Activated CD8-positive, alpha-beta T cell treated with anti-CD3 and anti-CD28 coated beads, Interleukin-2, amount 10 ng/mL, durations not matched to agents 7 days and 5 days (primary cell): ENCODE measurements around the gene XIST. TPM values are rescaled to one million over a fixed set of nuclear protein-coding genes. Genes with fewer than 3 reads are reported as not detected.
"Not testable (repeated sequence)": the region's sequence is repeated elsewhere in the genome, so short reads cannot be mapped to it uniquely, and the experiment has no call there.

Source experiments
- ATAC-seq: fragments of 150-1000 bp; cut with Tn5 transposase; one replicate; pipeline ENCODE4 v1.10.0; 2021; ENCODE audit warnings: moderate library complexity
- CTCF ChIA-PET: fragments of 350-600 bp; sonication (Branson Sonifier 250); formaldehyde crosslinking; loops from one replicate; lab custom pipeline; 2021; ENCODE audit warnings: antibody characterized with exemption; lab: Charles Lee
- POLR2A ChIA-PET: fragments of 350-600 bp; sonication (Branson Sonifier 250); formaldehyde crosslinking; loops from one replicate; lab custom pipeline; 2021; ENCODE audit warnings: antibody characterized with exemption; lab: Charles Lee
- DNase-seq: peaks from one replicate; pipeline ENCODE4 v3.0.0-alpha.2; 2020
- H3K27ac Mint-ChIP-seq: one replicate; pipeline ENCODE4 v1.8.0; 2021; ENCODE audit warnings: mild to moderate bottlenecking, mixed read lengths
- H3K27me3 Mint-ChIP-seq: one replicate; pipeline ENCODE4 v1.8.0; 2021; ENCODE audit warnings: low read depth, mixed read lengths
- H3K36me3 Mint-ChIP-seq: one replicate; pipeline ENCODE4 v1.8.0; 2021; ENCODE audit warnings: low read depth, mixed read lengths
- H3K4me1 Mint-ChIP-seq: one replicate; pipeline ENCODE4 v1.8.0; 2021; ENCODE audit warnings: low read depth, mixed read lengths
- H3K4me3 Mint-ChIP-seq: one replicate; pipeline ENCODE4 v1.8.0; 2021; ENCODE audit warnings: mild to moderate bottlenecking, mixed read lengths
- H3K9me3 Mint-ChIP-seq: one replicate; pipeline ENCODE4 v1.8.0; 2022; ENCODE audit warnings: mixed read lengths; ENCODE audit not compliant: insufficient read depth
- total RNA-seq, 2 experiments: library from RNA; stranded (reverse); gene quantifications; one replicate each; pipeline ENCODE4 v1.2.3, GENCODE V29; 2021

The XIST gene
- total RNA-seq, 2 experiments from 2014 or later = not detected

DNA sequence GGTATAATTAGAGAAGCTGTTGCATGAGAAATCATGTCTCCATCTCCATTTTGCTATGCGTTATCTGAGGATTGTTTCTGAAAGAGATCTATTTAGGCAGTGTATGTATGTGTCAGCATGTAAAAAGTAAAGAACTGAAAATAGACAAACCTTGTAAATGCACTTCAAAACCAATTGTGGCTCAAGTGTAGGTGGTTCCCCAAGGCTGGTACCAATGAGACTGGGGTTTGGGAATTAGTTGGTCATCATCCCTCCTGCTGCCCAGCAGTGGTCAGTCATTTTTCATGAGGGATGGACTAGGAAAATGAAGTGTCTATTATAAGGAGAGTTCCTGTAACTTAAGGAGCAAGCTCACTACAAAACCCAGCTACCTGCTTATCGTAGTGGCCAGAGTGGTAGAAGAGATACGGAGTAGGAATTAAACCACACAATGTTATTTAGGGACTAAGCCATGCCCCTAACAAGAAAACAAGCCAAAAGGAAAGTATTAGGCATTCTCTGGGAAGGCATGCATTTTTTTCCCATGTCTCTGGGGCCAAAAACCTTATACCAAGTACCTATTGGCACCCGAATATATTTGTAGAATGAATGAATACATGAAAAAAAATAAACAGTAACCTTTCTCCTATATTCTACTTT is 30.5 kb downstream of the XIST start:
- H3K4me1 Mint-ChIP-seq = no peaks in the 10 kb centered on the region
- H3K27me3 Mint-ChIP-seq = no peaks in the 10 kb centered on the region
- no peaks in the 10 kb centered on the region for H3K36me3 Mint-ChIP-seq
- no peaks in the 10 kb centered on the region for H3K9me3 Mint-ChIP-seq
- H3K27ac Mint-ChIP-seq = no peak overlapping the region
- no peak overlapping the region for H3K4me3 Mint-ChIP-seq
- no peak for ATAC-seq
- no peak for DNase-seq
- POLR2A ChIA-PET = no interaction called here
- CTCF ChIA-PET = no interaction called here

DNA sequence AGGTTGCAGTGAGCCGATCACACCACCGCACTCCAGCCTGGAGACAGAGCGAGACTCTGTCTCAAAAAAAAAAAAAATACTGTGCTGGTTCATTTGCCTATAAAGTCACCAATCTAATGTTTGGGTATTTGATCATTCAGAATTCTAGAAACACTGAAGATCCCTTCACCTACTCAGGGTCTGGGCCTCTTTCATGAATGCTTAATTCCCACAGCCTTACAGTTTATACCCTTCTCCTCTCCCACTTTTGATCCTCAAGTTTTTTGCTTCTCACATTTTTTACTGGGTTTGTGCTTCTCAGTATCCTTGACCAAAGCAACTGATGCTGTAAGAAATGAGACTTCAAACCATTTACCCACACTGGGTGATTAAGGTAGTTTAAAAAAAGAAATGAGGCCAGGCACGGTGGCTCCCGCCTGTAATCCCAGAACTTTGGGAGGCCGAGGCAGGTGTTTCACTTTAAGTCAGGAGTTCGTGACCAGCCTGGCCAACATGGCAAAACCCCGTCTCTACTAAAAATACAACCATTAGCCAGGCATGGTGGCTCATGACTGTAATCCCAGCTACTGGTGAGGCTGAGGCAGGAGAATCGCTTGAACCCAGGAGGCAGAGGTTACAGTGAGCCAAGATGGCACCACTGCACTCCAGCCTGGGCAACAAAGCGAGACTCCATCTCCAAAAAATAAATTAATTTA is 32.5 kb downstream of the XIST start:
- DNase-seq, H3K36me3 Mint-ChIP-seq, H3K27me3 Mint-ChIP-seq, H3K27ac Mint-ChIP-seq, H3K9me3 Mint-ChIP-seq, H3K4me3 Mint-ChIP-seq, H3K4me1 Mint-ChIP-seq, ATAC-seq, CTCF ChIA-PET: not testable (repeated sequence)
- POLR2A ChIA-PET = interaction anchor here (0.6 kb wide), 1 partner anchor 24 kb away, joined by 3 read pairs; no protein-coding TSS in a partner anchor

DNA sequence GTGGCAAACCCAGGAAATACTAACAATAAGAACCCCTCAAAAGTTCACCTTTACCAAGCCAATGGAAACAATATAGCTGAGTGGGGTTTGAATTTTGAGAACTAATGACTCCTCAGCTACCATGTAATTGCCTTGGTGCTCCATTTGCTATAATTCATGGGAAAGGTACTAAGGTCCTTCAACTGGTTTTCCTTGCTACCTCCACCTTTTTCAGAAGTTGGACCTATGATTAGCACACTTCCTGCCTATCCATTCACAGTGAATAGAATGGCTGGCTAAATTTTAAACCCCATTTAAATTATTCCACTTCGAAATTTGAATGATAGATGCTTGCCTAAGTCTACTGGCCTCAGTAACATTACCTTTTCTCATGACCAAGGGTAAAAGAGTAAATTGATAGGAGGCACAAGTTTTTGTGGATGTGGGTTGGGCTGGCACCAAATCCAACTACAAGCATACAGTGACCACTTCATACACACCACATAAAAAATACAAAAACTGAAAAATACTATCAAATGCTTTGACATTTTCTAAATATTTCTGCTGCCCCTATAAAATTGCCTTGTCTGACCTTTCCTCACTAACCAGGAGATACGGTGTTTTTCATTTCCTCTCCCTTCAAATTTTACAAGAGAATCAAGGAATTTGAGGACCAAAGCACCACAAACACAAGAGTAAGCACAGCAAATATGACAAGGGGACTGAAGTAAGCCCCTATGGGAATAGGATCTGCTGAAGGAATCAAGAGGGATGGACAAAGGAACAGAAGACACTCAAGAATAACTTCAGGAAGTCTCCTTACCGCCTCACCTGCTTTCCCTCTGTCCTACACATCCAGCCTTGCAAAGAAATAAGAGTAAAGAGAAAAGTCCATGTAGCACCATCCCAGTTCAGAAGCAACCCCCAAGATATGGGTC is 34.1 kb downstream of the XIST start:
- CTCF ChIA-PET = no interaction called here
- no peaks in the 10 kb centered on the region for H3K9me3 Mint-ChIP-seq
- no peak for DNase-seq
- no peak overlapping the region for H3K4me3 Mint-ChIP-seq
- POLR2A ChIA-PET = no interaction called here
- no peak overlapping the region for H3K27ac Mint-ChIP-seq
- no peak for ATAC-seq
- H3K27me3 Mint-ChIP-seq = peaks cover 2% of the 10 kb centered on the region
- H3K36me3 Mint-ChIP-seq = no peaks in the 10 kb centered on the region
- H3K4me1 Mint-ChIP-seq = no peaks in the 10 kb centered on the region

DNA sequence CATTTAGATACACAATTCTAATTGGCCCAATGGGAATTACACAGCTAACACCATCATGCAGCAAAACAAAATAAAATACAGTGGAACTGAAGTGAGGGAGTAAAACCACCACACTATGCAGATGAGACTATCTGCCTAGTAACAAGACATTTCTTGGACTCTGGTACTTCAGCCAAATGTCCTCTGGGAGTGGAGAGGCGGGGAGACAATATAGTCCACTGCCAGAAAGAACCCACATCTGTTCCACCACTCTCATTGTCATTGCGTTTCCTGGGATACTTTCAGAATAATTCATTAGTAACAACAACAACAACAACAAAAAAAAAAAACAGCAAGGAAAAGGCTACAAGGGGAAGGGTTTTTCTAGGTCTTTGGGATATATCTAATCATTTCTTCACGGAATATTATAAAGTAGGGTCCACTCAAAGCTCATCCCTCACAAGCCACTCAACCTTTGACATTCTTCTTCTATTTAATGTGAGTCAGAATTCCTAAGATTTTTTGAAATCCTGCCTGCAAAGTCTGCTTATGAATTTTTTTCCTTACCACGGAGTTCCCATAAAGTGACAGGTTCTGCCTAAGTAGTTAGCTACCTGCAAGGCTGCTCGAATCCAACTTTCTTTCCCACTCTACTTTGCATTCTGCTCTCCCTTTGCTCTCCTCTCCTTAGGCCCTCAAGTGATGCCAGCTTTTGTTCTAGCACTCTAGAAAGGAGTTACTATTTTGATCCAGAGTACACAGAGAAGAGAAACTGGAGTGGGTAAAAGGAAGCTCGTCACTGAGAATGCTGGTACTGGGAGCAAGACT is 34.9 kb downstream of the XIST start:
- no peaks in the 10 kb centered on the region for H3K36me3 Mint-ChIP-seq
- ATAC-seq (no peak), DNase-seq (no peak)
- H3K4me3 Mint-ChIP-seq = no peak overlapping the region
- no peaks in the 10 kb centered on the region for H3K4me1 Mint-ChIP-seq
- ChIA-PET CTCF (no interaction called here), POLR2A (no interaction called here)
- no peaks in the 10 kb centered on the region for H3K9me3 Mint-ChIP-seq
- H3K27me3 Mint-ChIP-seq = peaks cover 2% of the 10 kb centered on the region
- no peak overlapping the region for H3K27ac Mint-ChIP-seq

DNA sequence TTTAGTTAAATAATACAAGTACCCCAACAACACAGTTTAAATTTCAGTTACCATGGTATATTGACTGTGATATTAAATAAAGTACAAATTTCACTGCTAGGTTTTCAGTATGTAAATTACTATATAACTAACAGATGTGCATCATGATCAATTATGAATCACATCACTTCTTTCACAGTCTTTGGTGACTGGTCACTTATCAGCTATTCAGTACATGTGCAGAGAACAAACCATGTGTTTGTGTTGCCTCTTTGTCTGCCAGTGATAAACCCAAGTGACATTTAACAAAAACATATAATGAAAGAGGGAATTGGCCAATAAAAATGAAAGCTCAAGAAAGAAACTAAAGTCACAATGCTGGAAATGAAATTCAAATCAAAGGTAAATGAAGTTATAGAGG is 40.3 kb downstream of the XIST start:
- no peak for DNase-seq
- H3K9me3 Mint-ChIP-seq = no peaks in the 10 kb centered on the region
- H3K27ac Mint-ChIP-seq = no peak overlapping the region
- H3K4me1 Mint-ChIP-seq = no peaks in the 10 kb centered on the region
- no peak for ATAC-seq
- no peaks in the 10 kb centered on the region for H3K36me3 Mint-ChIP-seq
- CTCF ChIA-PET = no interaction called here
- H3K27me3 Mint-ChIP-seq = peaks cover 2% of the 10 kb centered on the region
- POLR2A ChIA-PET = no interaction called here
- H3K4me3 Mint-ChIP-seq = no peak overlapping the region

DNA sequence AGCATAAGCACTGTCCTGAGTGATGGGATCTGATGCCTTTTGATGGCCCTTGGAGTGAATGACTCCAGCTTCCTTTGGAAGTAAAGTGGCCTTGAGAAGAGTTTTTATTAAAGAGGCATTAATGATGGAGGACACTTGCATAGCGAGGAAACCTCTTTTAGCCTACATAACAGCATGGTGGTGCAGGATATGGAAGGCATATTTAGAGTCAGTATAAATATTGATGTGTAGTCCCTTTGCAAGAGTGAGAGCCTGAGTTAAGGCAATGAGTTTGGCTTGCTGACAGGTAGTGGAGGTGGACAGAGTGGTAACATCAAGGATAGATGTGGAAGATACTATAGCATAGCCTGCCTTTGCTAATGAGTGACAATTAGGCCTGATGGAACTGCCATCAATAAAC is 48.4 kb downstream of the XIST start:
- H3K36me3 Mint-ChIP-seq, H3K9me3 Mint-ChIP-seq, H3K4me1 Mint-ChIP-seq, H3K27me3 Mint-ChIP-seq, ATAC-seq, H3K27ac Mint-ChIP-seq, POLR2A ChIA-PET, DNase-seq, H3K4me3 Mint-ChIP-seq, CTCF ChIA-PET: not testable (repeated sequence)

DNA sequence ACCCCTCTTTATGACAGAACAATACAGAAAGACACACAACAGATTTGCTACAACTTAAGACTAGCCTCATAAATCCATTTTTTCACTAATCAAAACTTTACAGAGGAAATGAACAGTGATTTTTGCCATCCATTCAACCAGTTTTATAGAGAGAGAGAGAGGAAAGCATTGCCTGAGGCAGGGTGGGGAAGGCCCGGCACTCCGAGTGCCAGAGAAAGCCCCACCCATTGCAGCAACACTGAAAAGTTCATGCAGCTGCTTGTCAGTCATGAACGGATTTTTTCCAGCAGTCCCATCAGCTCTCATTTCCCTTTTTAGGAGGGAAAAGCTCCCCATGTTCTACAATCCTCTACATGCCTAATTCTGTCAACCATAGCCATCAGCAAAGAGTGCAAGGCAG is 52.6 kb downstream of the XIST start:
- H3K4me3 Mint-ChIP-seq = no peak overlapping the region
- H3K4me1 Mint-ChIP-seq = no peaks in the 10 kb centered on the region
- ATAC-seq (no peak), DNase-seq (no peak)
- H3K27me3 Mint-ChIP-seq = no peaks in the 10 kb centered on the region
- H3K9me3 Mint-ChIP-seq = no peaks in the 10 kb centered on the region
- no peak overlapping the region for H3K27ac Mint-ChIP-seq
- H3K36me3 Mint-ChIP-seq = no peaks in the 10 kb centered on the region
- ChIA-PET CTCF (no interaction called here), POLR2A (no interaction called here)

DNA sequence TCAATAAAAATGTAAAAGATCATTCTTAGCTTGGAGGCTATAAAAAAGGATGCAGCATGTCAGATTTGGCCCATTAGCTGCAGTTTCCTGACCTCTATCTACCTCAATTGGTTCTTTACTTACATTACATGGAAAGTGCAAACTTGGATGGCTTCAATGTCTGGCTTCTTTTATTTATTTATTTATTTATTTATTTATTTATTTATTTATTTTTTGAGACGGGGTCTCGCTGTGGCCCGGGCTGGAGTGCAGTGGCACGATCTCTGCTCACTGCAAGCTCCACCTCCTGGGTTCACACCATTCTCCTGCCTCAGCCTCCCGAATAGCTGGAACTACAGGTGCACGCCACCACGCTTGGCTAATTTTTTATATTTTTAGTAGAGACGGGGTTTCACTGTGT is 60.0 kb downstream of the XIST start:
- H3K36me3 Mint-ChIP-seq, H3K4me1 Mint-ChIP-seq, ATAC-seq, CTCF ChIA-PET, H3K27me3 Mint-ChIP-seq, H3K4me3 Mint-ChIP-seq, POLR2A ChIA-PET, H3K9me3 Mint-ChIP-seq, DNase-seq, H3K27ac Mint-ChIP-seq: not testable (repeated sequence)

DNA sequence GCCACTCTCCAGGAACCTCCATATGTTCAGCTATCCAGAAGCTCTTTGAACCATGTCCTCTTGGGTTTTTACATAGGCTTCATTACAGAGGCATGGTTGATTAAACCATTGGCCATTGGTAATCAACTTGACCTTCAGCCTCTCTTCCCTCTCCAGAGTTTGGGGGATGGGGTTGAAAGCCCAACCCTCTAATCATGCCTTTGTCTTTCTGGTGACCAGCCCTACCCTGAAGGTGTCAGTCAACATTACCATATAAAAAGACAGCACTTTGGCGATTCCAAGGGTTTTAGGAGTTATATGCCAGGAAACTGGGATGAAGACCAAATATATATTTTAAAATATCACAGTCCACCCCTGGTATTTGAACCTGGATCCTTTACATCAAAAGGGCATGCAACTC is 67.0 kb downstream of the XIST start:
- no peak for DNase-seq
- Mint-ChIP-seq H3K4me1 (no peaks in the 10 kb centered on the region), H3K27ac (no peak overlapping the region), H3K4me3 (no peak overlapping the region), H3K9me3 (no peaks in the 10 kb centered on the region), H3K27me3 (no peaks in the 10 kb centered on the region), H3K36me3 (no peaks in the 10 kb centered on the region)
- ATAC-seq = no peak
- ChIA-PET POLR2A (no interaction called here), CTCF (no interaction called here)
